ENCODE data around the gene INTS1.

Gene INTS1

GRCh38 chr7:1436608-1437007, 67.6 kb downstream of the INTS1 start:
- no peaks in the 10 kb centered on the region for H3K36me3 ChIP-seq (ENCODE audit: control insufficient read depth, low read length)
- no peaks in the 10 kb centered on the region for H3K4me1 ChIP-seq (ENCODE audit: control insufficient read depth, low read length)

GRCh38 chr7:1434891-1435670, 69.1 kb downstream of the INTS1 start:
- TF ChIP-seq CTCF (IDR thresholded peaks at IDR 0.05; ENCODE audit: low read depth, low read length, poor library complexity, severe bottlenecking), result no peak
- no peak for TF ChIP-seq EZH2phosphoT487 (IDR thresholded peaks at IDR 0.05; ENCODE audit: borderline replicate concordance, low read length)

More at GRCh38 chr7:1436608-1437007, 67.6 kb downstream of the INTS1 start:
- Histone ChIP-seq H3K9me2 (replicated peaks; ENCODE audit: control insufficient read depth, low read length) (no peaks in the 10 kb centered on the region), H3K4me3 (ENCODE audit: low read length) (no peak overlapping the region), H3K27me3 (ENCODE audit: control insufficient read depth, low read length) (no peaks in the 10 kb centered on the region), H3K9me3 (ENCODE audit: control insufficient read depth, insufficient read depth, low read length) (peaks cover 7% of the 10 kb centered on the region; the same call in 1 of the 2 replicates), H4K20me1 (ENCODE audit: control insufficient read depth, insufficient read depth, low read depth, low read length) (no peaks in the 10 kb centered on the region), H3K4me2 (ENCODE audit: low read length) (no peak overlapping the region), H3K79me2 (ENCODE audit: control insufficient read depth, low read length) (no peaks in the 10 kb centered on the region), H3F3A (ENCODE audit: control insufficient read depth, insufficient read depth) (peaks cover 5% of the 10 kb centered on the region; the same call in 1 of the 2 replicates), H3K27ac (ENCODE audit: low read depth, low read length) (no peak overlapping the region)
- TF ChIP-seq CTCF (IDR thresholded peaks at IDR 0.05; ENCODE audit: low read depth, low read length, poor library complexity, severe bottlenecking), result no peak
- no peak for TF ChIP-seq EZH2phosphoT487 (IDR thresholded peaks at IDR 0.05; ENCODE audit: borderline replicate concordance, low read length)

DNA sequence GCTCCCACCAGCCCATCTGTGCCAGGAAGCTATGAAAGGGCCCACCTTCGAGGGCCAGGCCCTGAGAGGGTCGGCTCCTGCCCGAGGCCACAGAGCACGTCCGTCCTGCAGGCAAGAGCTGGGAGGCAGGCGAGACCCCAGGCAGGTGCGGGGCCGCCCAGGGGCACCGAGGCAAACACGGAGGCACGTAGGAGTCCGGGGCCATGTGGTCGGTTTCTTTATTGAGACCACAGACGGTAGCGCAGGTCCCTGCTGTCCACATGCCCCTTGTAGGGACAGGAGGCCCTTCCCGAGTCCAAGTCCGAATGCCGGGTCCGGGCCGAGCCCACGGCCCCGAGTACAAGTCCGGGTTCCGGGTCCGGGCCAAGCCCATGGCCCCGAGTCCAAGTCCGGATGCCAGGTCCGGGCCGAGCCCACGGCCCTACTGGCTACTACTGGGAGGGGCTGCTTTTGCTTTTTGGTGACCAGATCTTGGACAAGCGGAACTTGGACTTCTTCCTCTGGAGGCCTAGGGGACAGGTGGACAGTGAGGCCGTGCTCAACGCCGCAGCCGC, 69.9 kb downstream of the INTS1 start:
- peaks cover 3% of the 10 kb centered on the region; the same call in 1 of the 2 replicates for H3K9me3 ChIP-seq (ENCODE audit: control insufficient read depth, insufficient read depth, low read length)
- no peaks in the 10 kb centered on the region for H3K36me3 ChIP-seq (ENCODE audit: control insufficient read depth, low read length)
- no peaks in the 10 kb centered on the region for H3K27me3 ChIP-seq (ENCODE audit: control insufficient read depth, low read length)
- H3K4me2 ChIP-seq (ENCODE audit: low read length), result no peak overlapping the region
- TF ChIP-seq EZH2phosphoT487 (IDR thresholded peaks at IDR 0.05; ENCODE audit: borderline replicate concordance, low read length) (no peak), CTCF (IDR thresholded peaks at IDR 0.05; ENCODE audit: low read depth, low read length, poor library complexity, severe bottlenecking) (no peak)
- no peaks in the 10 kb centered on the region for H3K9me2 ChIP-seq (replicated peaks; ENCODE audit: control insufficient read depth, low read length)
- H3K27ac ChIP-seq (ENCODE audit: low read depth, low read length), result no peak overlapping the region
- H4K20me1 ChIP-seq (ENCODE audit: control insufficient read depth, insufficient read depth, low read depth, low read length), result no peaks in the 10 kb centered on the region
- H3F3A ChIP-seq (ENCODE audit: control insufficient read depth, insufficient read depth), result peaks cover 2% of the 10 kb centered on the region; the same call in 1 of the 2 replicates
- H3K79me2 ChIP-seq (ENCODE audit: control insufficient read depth, low read length), result no peaks in the 10 kb centered on the region
- no peak overlapping the region for H3K4me3 ChIP-seq (ENCODE audit: low read length)
- H3K4me1 ChIP-seq (ENCODE audit: control insufficient read depth, low read length), result no peaks in the 10 kb centered on the region

More at GRCh38 chr7:1434891-1435670, 69.1 kb downstream of the INTS1 start:
- Histone ChIP-seq H4K20me1 (ENCODE audit: control insufficient read depth, insufficient read depth, low read depth, low read length) (no peaks in the 10 kb centered on the region), H3K9me2 (replicated peaks; ENCODE audit: control insufficient read depth, low read length) (no peaks in the 10 kb centered on the region), H3K4me1 (ENCODE audit: control insufficient read depth, low read length) (no peaks in the 10 kb centered on the region), H3K4me3 (ENCODE audit: low read length) (no peak overlapping the region), H3K4me2 (ENCODE audit: low read length) (no peak overlapping the region), H3K79me2 (ENCODE audit: control insufficient read depth, low read length) (no peaks in the 10 kb centered on the region), H3K9me3 (ENCODE audit: control insufficient read depth, insufficient read depth, low read length) (peaks cover 7% of the 10 kb centered on the region; the same call in 1 of the 2 replicates), H3K36me3 (ENCODE audit: control insufficient read depth, low read length) (no peaks in the 10 kb centered on the region), H3K27ac (ENCODE audit: low read depth, low read length) (no peak overlapping the region), H3K27me3 (ENCODE audit: control insufficient read depth, low read length) (no peaks in the 10 kb centered on the region), H3F3A (ENCODE audit: control insufficient read depth, insufficient read depth) (peaks cover 5% of the 10 kb centered on the region; the same call in 1 of the 2 replicates)
